CD4-positive, alpha-beta T cell treated with Interferon gamma for 1 hour (primary cell): ENCODE measurements around the gene ST3GAL5.
"Not testable (repeated sequence)": the region's sequence is repeated elsewhere in the genome, so short reads cannot be mapped to it uniquely, and the experiment has no call there.

ENCODE experiments used
- DNase-seq: peaks from one replicate; pipeline ENCODE4 v3.0.0-alpha.2; 2020

The ST3GAL5 gene

GRCh38 chr2:85915606-85916303 lies 27.0 kb upstream of the ST3GAL5 start:
- no peak for DNase-seq

- no peak for DNase-seq
Observed at GRCh38 chr2:85914922-85915321, 26.1 kb upstream of the ST3GAL5 start.

- DNase-seq, result no peak
Observed at GRCh38 chr2:85913884-85914881, 25.4 kb upstream of the ST3GAL5 start.

GRCh38 chr2:85911814-85912692 lies 23.3 kb upstream of the ST3GAL5 start:
- DNase-seq, result no peak

GRCh38 chr2:85911097-85911496 lies 22.3 kb upstream of the ST3GAL5 start:
- DNase-seq, result no peak

- no peak for DNase-seq
Observed at GRCh38 chr2:85909005-85909404, 20.2 kb upstream of the ST3GAL5 start.

- DNase-seq, result no peak
Observed at GRCh38 chr2:85908506-85908905, 19.7 kb upstream of the ST3GAL5 start.

GRCh38 chr2:85907671-85908157 lies 18.9 kb upstream of the ST3GAL5 start:
- DNase-seq, result no peak

GRCh38 chr2:85906748-85907147 lies 18.0 kb upstream of the ST3GAL5 start:
- DNase-seq, result no peak

- DNase-seq, result no peak
Observed at GRCh38 chr2:85905891-85906290, 17.1 kb upstream of the ST3GAL5 start.

- no peak for DNase-seq
Observed at GRCh38 chr2:85905187-85905666, 16.4 kb upstream of the ST3GAL5 start.

- DNase-seq, result no peak
Observed at GRCh38 chr2:85903849-85904248, 15.1 kb upstream of the ST3GAL5 start.

GRCh38 chr2:85902496-85902895 lies 13.7 kb upstream of the ST3GAL5 start:
- no peak for DNase-seq

GRCh38 chr2:85901155-85901554 lies 12.4 kb upstream of the ST3GAL5 start:
- DNase-seq, result no peak

- no peak for DNase-seq
Observed at GRCh38 chr2:85900366-85900765, 11.6 kb upstream of the ST3GAL5 start.

GRCh38 chr2:85899849-85900248 lies 11.1 kb upstream of the ST3GAL5 start:
- DNase-seq, result no peak

GRCh38 chr2:85899284-85899683 lies 10.5 kb upstream of the ST3GAL5 start:
- no peak for DNase-seq

- no peak for DNase-seq
Observed at GRCh38 chr2:85898881-85899280, 10.1 kb upstream of the ST3GAL5 start.

GRCh38 chr2:85894554-85895278 lies 5.9 kb upstream of the ST3GAL5 start:
- DNase-seq, result not testable (repeated sequence)

- DNase-seq, result no peak
Observed at GRCh38 chr2:85893428-85894258, 4.9 kb upstream of the ST3GAL5 start.
